ENCODE results near the gene ANKRD29. TPM values are rescaled to one million over a fixed set of nuclear protein-coding genes. Genes with fewer than 3 reads are reported as not detected.

Gene ANKRD29
- total and polyA plus RNA-seq, 2 experiments from 2014 or later, result 0.44 to 0.77 TPM

DNA sequence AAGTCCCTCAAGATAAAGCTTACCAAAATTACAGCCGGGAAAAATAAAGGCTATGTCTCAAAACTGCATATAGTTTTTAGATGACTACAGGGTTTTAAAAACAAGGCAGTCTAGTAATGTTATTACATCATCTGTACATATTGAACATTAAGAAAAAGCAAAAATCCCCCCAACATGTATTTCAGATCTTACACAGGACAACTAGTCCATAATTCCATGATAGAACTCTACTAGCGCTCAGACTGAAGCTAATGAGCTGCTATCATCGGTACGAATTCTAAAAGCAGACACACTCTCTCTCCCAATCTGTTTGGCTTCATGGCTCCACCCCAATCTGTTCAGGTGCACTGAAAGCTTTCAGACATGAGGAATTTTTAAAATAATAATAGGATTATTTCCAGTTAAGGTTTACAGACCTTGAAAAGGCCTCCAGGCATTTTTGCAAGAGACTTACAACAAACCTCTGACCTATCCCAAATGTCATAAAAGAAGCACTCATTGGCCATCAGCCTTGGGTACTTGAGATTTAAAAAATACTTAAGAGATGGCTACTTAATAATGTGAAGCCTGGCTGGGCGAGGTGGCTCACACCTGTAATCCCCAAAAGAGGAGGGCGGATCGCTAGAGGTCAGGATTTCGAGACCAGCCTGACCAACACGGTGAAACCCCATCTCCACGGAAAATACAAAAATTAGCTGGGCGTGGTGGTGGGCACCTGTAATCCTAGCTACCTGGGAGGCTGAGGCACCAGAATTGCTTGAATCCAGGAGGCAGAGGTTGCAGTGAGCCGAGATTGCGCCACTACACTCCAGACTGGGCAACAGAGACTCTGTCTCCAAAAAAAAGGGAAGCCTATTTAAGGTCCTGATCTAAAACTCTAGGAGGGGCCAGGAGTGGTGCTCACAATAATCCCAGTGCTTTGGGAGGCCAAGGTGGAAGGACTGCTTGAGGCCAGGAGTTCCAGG is 78.4 kb downstream of the ANKRD29 start:
- Histone ChIP-seq H3K9me3 (ENCODE audit: low read depth) (no peaks in the 10 kb centered on the region), H3K36me3 (no peaks in the 10 kb centered on the region), H3K4me3 (no peak overlapping the region), H3K27ac (no peak overlapping the region), H3K27me3 (no peaks in the 10 kb centered on the region), H3K4me1 (ENCODE audit: low read depth) (peaks cover 11% of the 10 kb centered on the region)
- DNase-seq (ENCODE audit: low read depth in 1 of 2, low spot score in 1 of 2), result no peak
- TF ChIP-seq, protein P1, sequence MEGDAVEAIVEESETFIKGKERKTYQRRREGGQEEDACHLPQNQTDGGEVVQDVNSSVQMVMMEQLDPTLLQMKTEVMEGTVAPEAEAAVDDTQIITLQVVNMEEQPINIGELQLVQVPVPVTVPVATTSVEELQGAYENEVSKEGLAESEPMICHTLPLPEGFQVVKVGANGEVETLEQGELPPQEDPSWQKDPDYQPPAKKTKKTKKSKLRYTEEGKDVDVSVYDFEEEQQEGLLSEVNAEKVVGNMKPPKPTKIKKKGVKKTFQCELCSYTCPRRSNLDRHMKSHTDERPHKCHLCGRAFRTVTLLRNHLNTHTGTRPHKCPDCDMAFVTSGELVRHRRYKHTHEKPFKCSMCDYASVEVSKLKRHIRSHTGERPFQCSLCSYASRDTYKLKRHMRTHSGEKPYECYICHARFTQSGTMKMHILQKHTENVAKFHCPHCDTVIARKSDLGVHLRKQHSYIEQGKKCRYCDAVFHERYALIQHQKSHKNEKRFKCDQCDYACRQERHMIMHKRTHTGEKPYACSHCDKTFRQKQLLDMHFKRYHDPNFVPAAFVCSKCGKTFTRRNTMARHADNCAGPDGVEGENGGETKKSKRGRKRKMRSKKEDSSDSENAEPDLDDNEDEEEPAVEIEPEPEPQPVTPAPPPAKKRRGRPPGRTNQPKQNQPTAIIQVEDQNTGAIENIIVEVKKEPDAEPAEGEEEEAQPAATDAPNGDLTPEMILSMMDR (IDR thresholded peaks at IDR 0.05; ENCODE audit: low read depth, low read length), result no peak

- Histone ChIP-seq H3K4me1 (ENCODE audit: low read depth) (peaks cover 11% of the 10 kb centered on the region), H3K27ac (no peak overlapping the region), H3K4me3 (no peak overlapping the region), H3K27me3 (no peaks in the 10 kb centered on the region), H3K36me3 (no peaks in the 10 kb centered on the region), H3K9me3 (ENCODE audit: low read depth) (no peaks in the 10 kb centered on the region)
- TF ChIP-seq, protein P1 (IDR thresholded peaks at IDR 0.05; ENCODE audit: low read depth, low read length), result no peak
- DNase-seq (ENCODE audit: low read depth in 1 of 2, low spot score in 1 of 2), result no peak
Measured at GRCh38 chr18:23583071-23583865, 79.4 kb downstream of the ANKRD29 start.

DNA sequence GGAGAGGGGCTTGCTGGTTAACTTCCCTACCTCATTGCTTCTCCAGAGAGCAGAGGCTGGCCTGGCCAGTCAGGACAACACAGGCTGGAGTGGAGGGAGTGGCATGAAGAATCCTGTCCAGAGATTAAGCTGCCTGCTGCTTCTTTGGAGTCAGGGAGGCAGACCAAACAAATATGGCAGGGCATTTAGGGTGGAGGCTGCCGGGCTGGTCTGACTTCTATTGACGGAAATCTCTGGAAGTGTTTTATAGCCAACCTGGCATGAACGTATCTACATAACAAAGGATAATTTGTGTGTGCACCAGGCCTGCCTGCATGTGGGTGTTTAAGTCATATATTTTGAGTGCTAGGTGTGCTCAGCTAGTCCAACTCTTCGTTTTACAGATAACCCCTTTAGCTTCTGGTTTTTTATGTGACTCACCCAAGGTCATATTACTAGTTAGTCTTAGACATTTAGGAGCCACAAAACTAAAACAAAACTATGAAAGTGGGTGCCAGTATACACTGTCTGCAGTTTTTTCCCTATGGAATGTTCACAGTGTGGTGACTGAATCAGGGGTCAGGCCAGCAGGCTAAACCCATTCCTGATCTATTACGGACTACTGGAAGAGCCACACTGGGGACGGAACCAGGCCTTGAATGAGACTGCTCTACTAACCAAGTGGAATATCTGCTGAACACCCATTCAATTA is 81.9 kb downstream of the ANKRD29 start:
- TF ChIP-seq, protein P1 (IDR thresholded peaks at IDR 0.05; ENCODE audit: low read depth, low read length), result no peak
- DNase-seq (ENCODE audit: low read depth in 1 of 2, low spot score in 1 of 2), result no peak
- H3K27ac ChIP-seq, result no peak overlapping the region
- H3K36me3 ChIP-seq, result no peaks in the 10 kb centered on the region
- no peaks in the 10 kb centered on the region for H3K27me3 ChIP-seq
- H3K4me1 ChIP-seq (ENCODE audit: low read depth), result peaks cover 11% of the 10 kb centered on the region
- no peaks in the 10 kb centered on the region for H3K9me3 ChIP-seq (ENCODE audit: low read depth)
- no peak overlapping the region for H3K4me3 ChIP-seq

GRCh38 chr18:23578891-23579653 is 83.6 kb downstream of the ANKRD29 start:
- Histone ChIP-seq H3K27me3 (no peaks in the 10 kb centered on the region), H3K4me3 (no peak overlapping the region), H3K4me1 (ENCODE audit: low read depth) (peaks cover 11% of the 10 kb centered on the region), H3K27ac (no peak overlapping the region), H3K36me3 (no peaks in the 10 kb centered on the region), H3K9me3 (ENCODE audit: low read depth) (no peaks in the 10 kb centered on the region)
- peak in 1 of 2 donors; percentile 65 for DNase-seq (ENCODE audit: low read depth in 1 of 2, low spot score in 1 of 2)
- TF ChIP-seq, protein P1 (IDR thresholded peaks at IDR 0.05; ENCODE audit: low read depth, low read length), result no peak

Measured in cardiac muscle cell (in vitro differentiated cells and primary cell).